Skeletal muscle tissue (tissue), 4 donors: ENCODE data around the gene SLC31A2. TPM values are rescaled to one million over a fixed set of nuclear protein-coding genes. Genes with fewer than 3 reads are reported as not detected.

Source experiments
- H3K27ac ChIP-seq: one replicate; pipeline ENCODE4 v1.7.0; 2013; ENCODE audit warnings: mild to moderate bottlenecking, low read depth, low read length, inconsistent platforms
- H3K27me3 ChIP-seq, 3 donors: one replicate each; pipeline ENCODE4 v1.7.0; 2013; ENCODE audit warnings: low read length in 3 of 3; ENCODE audit not compliant: control insufficient read depth in 3 of 3, insufficient read depth in 3 of 3
- H3K36me3 ChIP-seq, 3 donors: one replicate each; pipeline ENCODE4 v1.7.0; 2013; ENCODE audit warnings: low read length in 3 of 3; ENCODE audit not compliant: control insufficient read depth in 3 of 3, insufficient read depth in 3 of 3
- H3K4me1 ChIP-seq, 3 donors: one replicate each; pipeline ENCODE4 v1.7.0; 2013; ENCODE audit warnings: low read length in 3 of 3, mild to moderate bottlenecking in 3 of 3; ENCODE audit not compliant: control insufficient read depth in 3 of 3, insufficient read depth in 3 of 3
- H3K4me3 ChIP-seq, 3 donors: one replicate each; pipeline ENCODE4 v1.7.0; 2013; ENCODE audit warnings: low read length in 3 of 3
- H3K9ac ChIP-seq, 3 donors: one replicate each; pipeline ENCODE4 v1.7.0; 2013; ENCODE audit warnings: low read length in 3 of 3, mild to moderate bottlenecking in 3 of 3, moderate library complexity in 2 of 3, low read depth in 1 of 3
- H3K9me3 ChIP-seq, 3 donors: one replicate each; pipeline ENCODE4 v1.7.0; 2013; ENCODE audit warnings: low read length in 3 of 3; ENCODE audit not compliant: control insufficient read depth in 3 of 3
- total RNA-seq: library from RNA; depleted of rRNA; stranded (reverse); fragments of >200 nt; gene quantifications from one replicate; pipeline ENCODE4 v1.2.3, GENCODE V29; 2014
- donor health status: Osteomylitis.

SLC31A2 gene
- total RNA-seq, 1 donor from 2014 or later: 5.2 TPM

DNA sequence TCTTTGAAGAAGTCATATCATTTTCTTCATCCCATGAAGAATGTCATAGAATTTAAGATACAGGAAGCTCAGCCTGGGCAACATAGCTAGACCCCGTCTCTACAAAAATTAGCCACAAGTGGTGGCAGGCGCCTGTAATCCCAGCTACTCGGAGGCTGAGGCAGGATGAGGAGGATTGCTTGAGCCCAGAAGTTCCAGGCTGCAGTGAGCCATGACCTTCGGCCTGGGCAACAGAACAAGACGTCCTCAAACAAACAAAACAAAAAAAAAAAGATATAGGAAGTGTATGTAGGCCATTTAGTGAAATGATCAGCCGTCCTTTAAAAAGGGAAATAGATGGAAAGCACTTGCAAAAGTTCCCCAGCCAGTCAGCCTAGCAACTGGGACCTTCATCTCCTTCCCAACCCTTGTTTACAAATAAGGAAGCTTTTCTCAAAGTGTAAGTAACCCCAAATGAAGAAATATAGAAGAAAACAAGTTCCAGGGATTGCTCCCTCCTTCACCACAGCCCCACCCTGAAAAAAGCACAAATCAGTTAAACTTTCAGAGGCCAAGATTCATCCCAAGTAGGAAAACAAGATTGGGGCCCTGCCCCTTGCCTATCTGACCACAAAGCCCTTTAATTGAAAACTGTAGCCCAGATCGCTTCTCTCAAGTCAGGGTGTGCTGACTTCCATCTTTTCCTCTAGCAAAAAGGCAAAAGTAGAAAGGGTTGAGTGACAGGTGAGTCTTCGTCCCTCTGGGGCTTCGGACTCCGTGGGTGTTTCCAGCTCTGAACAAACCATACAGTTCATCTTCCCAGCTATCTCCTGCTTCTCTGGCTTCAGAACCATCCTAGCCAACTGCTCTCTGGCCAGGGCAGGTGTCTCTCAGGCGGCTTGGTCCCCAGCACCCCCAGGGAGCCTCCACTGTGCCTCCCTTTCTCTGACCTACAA lies 1.2 kb downstream of the SLC31A2 start:
- no peaks in the 10 kb centered on the region for H3K27me3 ChIP-seq
- H3K4me1 ChIP-seq: peaks cover 19 to 39% (median 34%) of the 10 kb centered on the region in 3 donors
- no peaks in the 10 kb centered on the region for H3K9me3 ChIP-seq
- peaks cover 0 to 2% (median 1%) of the 10 kb centered on the region in 3 donors for H3K36me3 ChIP-seq
- H3K9ac ChIP-seq: peak overlapping the region; percentile 84 to 89 (median 87)
- peak overlapping the region; percentile 82 to 90 (median 82) for H3K4me3 ChIP-seq
- H3K27ac ChIP-seq: peak overlapping the region; percentile 80

- no peaks in the 10 kb centered on the region for H3K27me3 ChIP-seq
- H3K36me3 ChIP-seq: peaks cover 4 to 8% (median 6%) of the 10 kb centered on the region in 3 donors
- peak overlapping the region in 2 of 3 donors; percentile 0 to 35 for H3K9ac ChIP-seq
- peak overlapping the region in 1 of 3 donors; percentile 4 for H3K4me3 ChIP-seq
- peaks cover 19 to 39% (median 34%) of the 10 kb centered on the region in 3 donors for H3K4me1 ChIP-seq
- no peaks in the 10 kb centered on the region for H3K9me3 ChIP-seq
- peak overlapping the region; percentile 41 for H3K27ac ChIP-seq
These were observed 1.9 kb downstream of the SLC31A2 start for GRCh38 chr9:113152699-113153098.

- peaks cover 9 to 14% (median 13%) of the 10 kb centered on the region in 3 donors for H3K36me3 ChIP-seq
- H3K27ac ChIP-seq: no peak overlapping the region
- peaks cover 19 to 39% (median 34%) of the 10 kb centered on the region in 3 donors for H3K4me1 ChIP-seq
- no peaks in the 10 kb centered on the region for H3K9me3 ChIP-seq
- no peak overlapping the region for H3K4me3 ChIP-seq
- H3K9ac ChIP-seq: no peak overlapping the region
- no peaks in the 10 kb centered on the region for H3K27me3 ChIP-seq
These were observed 2.8 kb downstream of the SLC31A2 start for GRCh38 chr9:113153599-113153998.

- Histone ChIP-seq H3K4me3 (no peak overlapping the region), H3K4me1 (peaks cover 19 to 39% (median 34%) of the 10 kb centered on the region in 3 donors), H3K27ac (peak overlapping the region; percentile 54)
These were observed 3.7 kb downstream of the SLC31A2 start for GRCh38 chr9:113154471-113154870.

DNA sequence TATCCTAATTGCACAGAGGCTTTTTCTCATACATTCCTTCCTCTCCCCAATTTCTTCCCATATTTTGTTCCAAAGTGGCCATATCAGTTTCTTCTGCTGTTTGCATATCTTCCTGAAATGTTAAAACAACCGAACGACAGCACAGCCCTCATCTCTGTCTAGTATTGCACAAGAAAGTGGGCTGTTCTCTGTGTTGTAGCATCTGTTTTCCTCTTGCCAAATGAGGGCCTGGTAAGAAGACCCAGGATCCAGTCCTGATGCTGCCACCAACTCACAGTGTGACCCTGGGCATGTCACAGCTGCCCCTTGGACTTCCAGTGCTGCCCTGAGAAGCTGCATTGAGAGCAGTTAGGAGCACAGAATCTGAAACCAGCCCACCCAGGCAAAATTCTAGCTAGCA lies 4.1 kb downstream of the SLC31A2 start:
- H3K4me1 ChIP-seq: peaks cover 19 to 39% (median 34%) of the 10 kb centered on the region in 3 donors
- H3K27me3 ChIP-seq: no peaks in the 10 kb centered on the region
- H3K4me3 ChIP-seq: no peak overlapping the region
- no peaks in the 10 kb centered on the region for H3K9me3 ChIP-seq
- peak overlapping the region; percentile 51 for H3K27ac ChIP-seq
- H3K36me3 ChIP-seq: peaks cover 10 to 19% (median 17%) of the 10 kb centered on the region in 3 donors
- no peak overlapping the region for H3K9ac ChIP-seq

More at GRCh38 chr9:113154471-113154870, 3.7 kb downstream of the SLC31A2 start:
- no peaks in the 10 kb centered on the region for H3K9me3 ChIP-seq
- H3K36me3 ChIP-seq: peaks cover 10 to 17% (median 16%) of the 10 kb centered on the region in 3 donors
- H3K9ac ChIP-seq: peak overlapping the region in 1 of 3 donors; percentile 45
- H3K27me3 ChIP-seq: no peaks in the 10 kb centered on the region

- Histone ChIP-seq H3K4me1 (peaks cover 19 to 34% (median 32%) of the 10 kb centered on the region in 3 donors), H3K27ac (peak overlapping the region; percentile 51), H3K9me3 (no peaks in the 10 kb centered on the region)
These were observed 5.2 kb downstream of the SLC31A2 start for GRCh38 chr9:113155911-113156588.

DNA sequence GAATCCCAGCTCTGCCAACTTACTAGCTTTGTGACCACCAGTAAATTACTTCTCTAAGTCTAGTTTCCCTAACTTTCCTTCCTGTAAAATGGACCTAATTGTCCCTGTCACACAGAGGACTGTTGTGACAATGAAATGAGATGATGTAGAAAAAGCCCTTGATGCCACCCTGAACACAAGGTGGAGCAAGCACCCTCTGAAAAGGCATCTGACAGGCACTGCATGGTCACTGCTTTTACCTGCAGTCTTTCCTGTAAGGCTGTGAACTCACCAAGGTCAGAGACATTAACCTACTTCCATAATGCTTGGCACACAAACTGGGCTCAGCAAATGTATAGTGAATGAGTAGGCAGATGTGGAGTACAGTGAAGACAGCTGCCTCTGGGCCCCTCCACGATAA lies 6.1 kb downstream of the SLC31A2 start:
- peaks cover 19 to 29% (median 27%) of the 10 kb centered on the region in 3 donors for H3K4me1 ChIP-seq
- peaks cover 21 to 28% (median 27%) of the 10 kb centered on the region in 3 donors for H3K36me3 ChIP-seq
- H3K9me3 ChIP-seq: no peaks in the 10 kb centered on the region
- H3K9ac ChIP-seq: no peak overlapping the region
- no peaks in the 10 kb centered on the region for H3K27me3 ChIP-seq
- no peak overlapping the region for H3K27ac ChIP-seq
- no peak overlapping the region for H3K4me3 ChIP-seq

More at GRCh38 chr9:113155911-113156588, 5.2 kb downstream of the SLC31A2 start:
- no peak overlapping the region for H3K9ac ChIP-seq
- no peaks in the 10 kb centered on the region for H3K27me3 ChIP-seq
- no peak overlapping the region for H3K4me3 ChIP-seq
- peaks cover 13 to 20% (median 20%) of the 10 kb centered on the region in 3 donors for H3K36me3 ChIP-seq

DNA sequence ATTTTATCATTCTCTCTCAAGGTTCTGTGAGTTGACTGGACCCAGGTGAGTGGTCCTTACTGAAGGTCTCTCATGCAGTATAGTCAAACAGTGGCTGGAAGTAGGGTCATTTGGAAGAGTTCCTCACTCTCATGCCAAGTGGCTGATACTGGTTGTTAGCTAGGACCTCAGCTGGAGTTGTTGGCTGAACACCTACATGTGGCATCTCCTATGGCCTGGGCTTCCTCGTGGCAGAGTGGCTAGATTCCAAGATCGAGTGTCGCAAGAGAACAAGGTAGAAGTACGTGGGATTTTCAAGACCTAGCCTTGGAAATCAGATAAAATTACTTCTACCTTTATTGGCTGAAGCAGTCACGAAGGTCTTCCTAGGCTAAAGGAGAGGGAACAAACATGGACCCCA lies 7.6 kb downstream of the SLC31A2 start:
- Histone ChIP-seq H3K27ac (no peak overlapping the region), H3K4me1 (peaks cover 9 to 19% (median 13%) of the 10 kb centered on the region in 3 donors), H3K36me3 (peaks cover 32 to 40% (median 39%) of the 10 kb centered on the region in 3 donors), H3K9ac (no peak overlapping the region), H3K27me3 (no peaks in the 10 kb centered on the region), H3K9me3 (no peaks in the 10 kb centered on the region), H3K4me3 (no peak overlapping the region)

- Histone ChIP-seq H3K4me1 (peaks cover 2 to 11% (median 11%) of the 10 kb centered on the region in 3 donors), H3K36me3 (peaks cover 44 to 54% (median 50%) of the 10 kb centered on the region in 3 donors), H3K9ac (no peak overlapping the region), H3K4me3 (no peak overlapping the region), H3K27ac (no peak overlapping the region), H3K9me3 (no peaks in the 10 kb centered on the region), H3K27me3 (no peaks in the 10 kb centered on the region)
These were observed 9.8 kb downstream of the SLC31A2 start for GRCh38 chr9:113160571-113160970.
